HCT116 (cell line): ENCODE results near the gene COQ10A. TPM values are rescaled to one million over a fixed set of nuclear protein-coding genes. Genes with fewer than 3 reads are reported as not detected.

Experiments
- ATAC-seq: fragments of 200-7000 bp; cut with Tn5 transposase; 2 replicates; pipeline ENCODE4 v1.9.1; 2020; ENCODE audit warnings: mild to moderate bottlenecking, moderate library complexity
- BruUV-seq: library from RNA; stranded (reverse); fragments of 400-500 nt; replicated peaks from 2 replicates; lab custom pipeline; 2021; lab: Mats Ljungman, UMichigan
- CTCF ChIA-PET: fragments of 300-600 bp; sonication (Branson Sonifier 250); formaldehyde crosslinking; loops from one replicate; lab custom pipeline; 2021; ENCODE audit warnings: antibody characterized with exemption; lab: Charles Lee
- POLR2A ChIA-PET: fragments of 300-600, 350-600 bp; sonication (Branson Sonifier 250); formaldehyde crosslinking; loops from one replicate; lab custom pipeline; 2021; ENCODE audit warnings: antibody characterized with exemption; lab: Charles Lee
- RAD21 ChIA-PET, 2 experiments: fragments of 300-600 bp; sonication (Branson Sonifier 250); formaldehyde crosslinking; loops; one replicate each; lab custom pipeline; 2023; ENCODE audit warnings: low total read pairs in 2 of 2; ENCODE audit not compliant: uncharacterized antibody in 2 of 2, unreplicated experiment in 2 of 2, low non-redundant PET in 1 of 2; lab: Charles Lee
- DNase-seq: peaks from one replicate; pipeline ENCODE4 v3.0.0-alpha.2; 2010; ENCODE audit warnings: low read depth, low spot score
- H2AFZ ChIP-seq: fragments of 200-600 bp; shearing (Covaris generic), sonication (generic); 2 replicates; pipeline ENCODE4 v1.6.1; 2017; ENCODE audit warnings: low read depth, mixed run types, mixed read lengths, antibody characterized with exemption, low read length; ENCODE audit not compliant: poor library complexity, severe bottlenecking
- H3K27ac ChIP-seq: 2 replicates; pipeline ENCODE4 v1.5.1; 2012; ENCODE audit warnings: low read depth, low read length
- H3K27me3 ChIP-seq: fragments of 200-600 bp; sonication (generic); 2 replicates; pipeline ENCODE4 v1.6.1; 2016; ENCODE audit warnings: mixed run types, low read length, mixed read lengths; ENCODE audit not compliant: insufficient read depth
- H3K36me3 ChIP-seq, 2 experiments: fragments of 200-500 bp in 1 of 2; fragments of 200-600 bp in 1 of 2; sonication (Bioruptor generic) in 1 of 2; sonication (generic) in 1 of 2; 2 replicates each; pipeline versions ENCODE4 v1.5.1 to v1.6.1; 2014 to 2016; ENCODE audit warnings: low read length in 2 of 2, inconsistent platforms in 1 of 2, mixed read lengths in 1 of 2, mixed run types in 1 of 2; ENCODE audit not compliant: insufficient read depth in 2 of 2, control insufficient read depth in 1 of 2
- H3K4me1 ChIP-seq, 2 experiments: fragments of 200-600 bp in 1 of 2; sonication (generic) in 1 of 2; 2 replicates each; pipeline versions ENCODE4 v1.5.1 to v1.6.1; 2012 to 2017; ENCODE audit warnings: low read length in 2 of 2, inconsistent platforms in 1 of 2, mild to moderate bottlenecking in 1 of 2, mixed read lengths in 1 of 2, mixed run types in 1 of 2, moderate library complexity in 1 of 2; ENCODE audit not compliant: insufficient read depth in 2 of 2, control insufficient read depth in 1 of 2
- H3K4me2 ChIP-seq: fragments of 200-600 bp; sonication (generic); 2 replicates; pipeline ENCODE4 v1.6.1; 2017; ENCODE audit warnings: mixed run types, low read length, mixed read lengths
- H3K4me3 ChIP-seq, 2 experiments: fragments of 200-600 bp in 1 of 2; sonication (generic) in 1 of 2; replicated peaks in 1 of 2; 2 replicates each; pipeline ENCODE4 v1.5.1; 2011 to 2016; ENCODE audit warnings: low read length in 2 of 2, control low read depth in 1 of 2, low read depth in 1 of 2, mild to moderate bottlenecking in 1 of 2, mixed read lengths in 1 of 2, mixed run types in 1 of 2
- H3K79me2 ChIP-seq: fragments of 200-600 bp; sonication (generic); 2 replicates; pipeline ENCODE4 v1.6.1; 2017; ENCODE audit warnings: mild to moderate bottlenecking, mixed run types, low read length, moderate library complexity, mixed read lengths; ENCODE audit not compliant: insufficient read depth
- H3K9ac ChIP-seq: fragments of 200-600 bp; sonication (generic); 2 replicates; pipeline ENCODE4 v1.6.1; 2016; ENCODE audit warnings: low read length, mixed read lengths
- H3K9me2 ChIP-seq: fragments of 200-600 bp; sonication (generic), shearing (Covaris generic); 2 replicates; pipeline ENCODE4 v1.6.1; 2017; ENCODE audit warnings: mixed run types, mild to moderate bottlenecking, moderate library complexity; ENCODE audit not compliant: insufficient read depth
- H3K9me3 ChIP-seq, 2 experiments: fragments of 200-500 bp in 1 of 2; fragments of 200-600 bp in 1 of 2; sonication (Bioruptor generic) in 1 of 2; sonication (generic) in 1 of 2; 2 replicates each; pipeline ENCODE4 v1.6.1; 2014 to 2017; ENCODE audit warnings: low read length in 2 of 2, mixed read lengths in 2 of 2, inconsistent platforms in 1 of 2, low read depth in 1 of 2, mild to moderate bottlenecking in 1 of 2, mixed run types in 1 of 2, moderate library complexity in 1 of 2; ENCODE audit not compliant: control insufficient read depth in 1 of 2, insufficient read depth in 1 of 2
- H4K20me1 ChIP-seq: fragments of 200-600 bp; sonication (generic), shearing (Covaris generic); 2 replicates; pipeline ENCODE4 v1.6.1; 2017; ENCODE audit warnings: mixed run types, mild to moderate bottlenecking, moderate library complexity; ENCODE audit not compliant: insufficient read depth
- ATF3 ChIP-seq: IDR thresholded peaks from 2 replicates; pipeline ENCODE4 v1.6.1; 2012
- CBX3 ChIP-seq: IDR thresholded peaks from 2 replicates; pipeline ENCODE4 v1.6.1; 2012; ENCODE audit warnings: low read depth
- CEBPB ChIP-seq: IDR thresholded peaks from 2 replicates; pipeline ENCODE4 v1.6.1; 2012; ENCODE audit warnings: low read depth
- CTCF ChIP-seq, 3 experiments: fragments of 200-600 bp in 1 of 3; sonication (generic) in 1 of 3; IDR thresholded peaks in 2 of 3; conservative IDR thresholded peaks in 1 of 3; 2 replicates each; pipeline ENCODE4 v1.5.1; 2012 to 2017; ENCODE audit warnings: low read depth in 2 of 3, low read length in 2 of 3, antibody characterized with exemption in 1 of 3, borderline replicate concordance in 1 of 3, control low read depth in 1 of 3, mild to moderate bottlenecking in 1 of 3, mixed read lengths in 1 of 3, mixed run types in 1 of 3, moderate library complexity in 1 of 3; ENCODE audit not compliant: insufficient read depth in 1 of 3
- EZH2 ChIP-seq: fragments of 200-600 bp; sonication (generic); IDR thresholded peaks from 2 replicates; pipeline ENCODE4 v1.6.1; 2017; ENCODE audit warnings: antibody characterized with exemption, mixed run types
- EZH2phosphoT487 ChIP-seq: fragments of 200-600 bp; IDR thresholded peaks from 2 replicates; pipeline ENCODE4 v1.6.1; 2018; ENCODE audit warnings: antibody characterized with exemption, borderline replicate concordance
- FOSL1 ChIP-seq: IDR thresholded peaks from 2 replicates; pipeline ENCODE4 v1.6.1; 2012; ENCODE audit warnings: low read depth
- JUND ChIP-seq: IDR thresholded peaks from 2 replicates; pipeline ENCODE4 v1.6.1; 2012
- MAX ChIP-seq: IDR thresholded peaks from 2 replicates; pipeline ENCODE4 v1.6.1; 2012
- POLR2A ChIP-seq: IDR thresholded peaks from 2 replicates; pipeline ENCODE4 v1.7.0; 2011; ENCODE audit warnings: borderline replicate concordance; ENCODE audit not compliant: insufficient read depth, insufficient read length; ENCODE audit errors: extremely low read depth
- POLR2AphosphoS5 ChIP-seq: IDR thresholded peaks from 2 replicates; pipeline ENCODE4 v1.6.1; 2011; ENCODE audit warnings: mild to moderate bottlenecking, low read depth, low read length, moderate library complexity
- RAD21 ChIP-seq: IDR thresholded peaks from 2 replicates; pipeline ENCODE4 v1.6.1; 2012; ENCODE audit warnings: low read depth, mild to moderate bottlenecking
- REST ChIP-seq: IDR thresholded peaks from 2 replicates; pipeline ENCODE4 v1.6.1; 2012; ENCODE audit warnings: low read depth
- SIN3A ChIP-seq: IDR thresholded peaks from 2 replicates; pipeline ENCODE4 v1.6.1; 2012; ENCODE audit warnings: low read depth
- SP1 ChIP-seq: IDR thresholded peaks from 2 replicates; pipeline ENCODE4 v1.6.1; 2012; ENCODE audit warnings: low read depth
- TCF7L2 ChIP-seq: IDR thresholded peaks from 2 replicates; pipeline ENCODE4 v1.7.0; 2011; ENCODE audit warnings: borderline replicate concordance, inconsistent platforms; ENCODE audit not compliant: insufficient read depth, insufficient read length; ENCODE audit errors: extremely low read depth
- ZFX ChIP-seq: fragments of 450-650 bp; IDR thresholded peaks from 2 replicates; pipeline ENCODE4 v1.6.1; 2017
- ZNF274 ChIP-seq: fragments of 200-500 bp; sonication (Bioruptor generic); IDR thresholded peaks from 2 replicates; pipeline ENCODE4 v1.6.1; 2014; ENCODE audit warnings: mild to moderate bottlenecking, low read depth, low read length, inconsistent platforms
- intact Hi-C: fragments of 100-400 bp; cut with micrococcal nuclease; formaldehyde crosslinking; loops from 2 replicates; pipeline ENCODE4 v1.10.0; 2022
- total RNA-seq: library from RNA; stranded (reverse); gene quantifications from one replicate; pipeline ENCODE4 v1.2.1, GENCODE V29; 2021; ENCODE audit not compliant: unreplicated experiment

Gene COQ10A
- total RNA-seq, 1 experiment from 2014 or later, result 11.7 TPM

GRCh38 chr12:56219840-56220239, 46.9 kb upstream of the COQ10A start (continued):
- TF ChIP-seq CTCF (IDR thresholded peaks at IDR 0.05 in 2 of 3, conservative IDR thresholded peaks at IDR 0.05 in 1 of 3; ENCODE audit: borderline replicate concordance in 1 of 3, insufficient read depth in 1 of 3, low read depth in 2 of 3, low read length in 2 of 3), result no peak
- no peak for TF ChIP-seq SP1
- TF ChIP-seq EZH2phosphoT487, result no peak
- no peak for TF ChIP-seq ATF3

- no TSS peak for BruUV-seq
- peaks cover 6% of the 10 kb centered on the region in 2 experiments; a peak in 3 of 4 replicates for H3K36me3 ChIP-seq
- POLR2A ChIA-PET, result interaction anchor here (1.4 to 2.5 kb wide), 4 partner anchors 13 to 103 kb away, joined by 4 to 13 read pairs (median 12); partner anchors contain the start of genes SMARCC2 and ZC3H10
- H3K4me1 ChIP-seq, result peaks cover 8 to 35% of the 10 kb centered on the region in 2 experiments; a peak in 3 of 4 replicates
- peak overlapping the region; percentile 91 to 92 for H3K4me3 ChIP-seq
- DNase-seq (no peak), ATAC-seq (no peak)
- CTCF ChIA-PET, result interaction anchor here (1.3 to 1.8 kb wide), 3 partner anchors 9 to 482 kb away, joined by 4 to 11 read pairs (median 5); no protein-coding TSS in a partner anchor
- RAD21 ChIA-PET, result no interaction called here
- no peaks in the 10 kb centered on the region for H3K9me2 ChIP-seq
- no peaks in the 10 kb centered on the region for H3K9me3 ChIP-seq
- peaks cover 15% of the 10 kb centered on the region for H3K79me2 ChIP-seq
- intact Hi-C loops, result loop anchor here (5.0 kb wide), 1 partner anchor 37 kb away; the partner anchor contains the start of gene ANKRD52
- H3K27ac ChIP-seq, result peak overlapping the region; percentile 82
- peak overlapping the region; percentile 94 for H3K4me2 ChIP-seq
- H4K20me1 ChIP-seq, result no peaks in the 10 kb centered on the region
- peak overlapping the region; percentile 83 for H3K9ac ChIP-seq
- TF ChIP-seq ATF3 (no peak), POLR2AphosphoS5 (no peak), SIN3A (no peak), EZH2phosphoT487 (no peak), REST (no peak), MAX (no peak), JUND (no peak), CEBPB (no peak), FOSL1 (no peak), CBX3 (no peak), POLR2A (no peak), RAD21 (no peak), TCF7L2 (no peak), EZH2 (no peak), ZNF274 (no peak), ZFX (no peak)
- H2AFZ ChIP-seq, result no peak overlapping the region
- H3K27me3 ChIP-seq, result no peaks in the 10 kb centered on the region
These were observed 46.0 kb upstream of the COQ10A start for GRCh38 chr12:56220611-56221231.
